AG10803 (cell line): ENCODE measurements around the gene C4orf46.
A peak's percentile ranks its signal among the peaks of the same experiment; 100 is the strongest.

Experiments
- DNase-seq: peaks from one replicate; pipeline ENCODE4 v3.0.0; 2010; ENCODE audit warnings: low read depth
- H3K4me3 ChIP-seq: 2 replicates; pipeline ENCODE4 v1.5.1; 2011; ENCODE audit warnings: mild to moderate bottlenecking, low read length, control low read depth
- TF ChIP-seq, protein P1 (sequence below): conservative IDR thresholded peaks from 2 replicates; pipeline ENCODE4 v1.5.1; 2011; ENCODE audit warnings: mild to moderate bottlenecking, low read length, control low read depth, inconsistent platforms

The C4orf46 gene

DNA sequence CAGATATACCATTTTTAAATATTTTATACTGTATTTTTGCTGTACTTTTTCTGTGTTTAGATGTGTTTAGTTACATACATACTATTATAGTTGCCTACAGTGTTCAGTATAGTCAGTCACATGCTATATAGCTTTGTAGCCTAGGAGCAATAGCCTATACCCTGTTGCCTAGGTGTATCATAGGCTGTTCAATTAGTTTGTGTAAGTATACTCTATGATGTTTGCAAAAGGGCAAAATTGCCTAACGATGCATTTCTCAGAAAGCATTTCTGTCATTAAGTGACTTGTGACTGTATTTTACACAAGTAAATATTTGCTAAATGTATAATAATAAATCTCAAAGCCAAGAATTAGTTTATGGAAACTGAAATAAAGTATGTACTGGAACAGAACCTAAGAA is 9.9 kb upstream of the C4orf46 start:
- no peak for DNase-seq
- TF ChIP-seq, protein P1, sequence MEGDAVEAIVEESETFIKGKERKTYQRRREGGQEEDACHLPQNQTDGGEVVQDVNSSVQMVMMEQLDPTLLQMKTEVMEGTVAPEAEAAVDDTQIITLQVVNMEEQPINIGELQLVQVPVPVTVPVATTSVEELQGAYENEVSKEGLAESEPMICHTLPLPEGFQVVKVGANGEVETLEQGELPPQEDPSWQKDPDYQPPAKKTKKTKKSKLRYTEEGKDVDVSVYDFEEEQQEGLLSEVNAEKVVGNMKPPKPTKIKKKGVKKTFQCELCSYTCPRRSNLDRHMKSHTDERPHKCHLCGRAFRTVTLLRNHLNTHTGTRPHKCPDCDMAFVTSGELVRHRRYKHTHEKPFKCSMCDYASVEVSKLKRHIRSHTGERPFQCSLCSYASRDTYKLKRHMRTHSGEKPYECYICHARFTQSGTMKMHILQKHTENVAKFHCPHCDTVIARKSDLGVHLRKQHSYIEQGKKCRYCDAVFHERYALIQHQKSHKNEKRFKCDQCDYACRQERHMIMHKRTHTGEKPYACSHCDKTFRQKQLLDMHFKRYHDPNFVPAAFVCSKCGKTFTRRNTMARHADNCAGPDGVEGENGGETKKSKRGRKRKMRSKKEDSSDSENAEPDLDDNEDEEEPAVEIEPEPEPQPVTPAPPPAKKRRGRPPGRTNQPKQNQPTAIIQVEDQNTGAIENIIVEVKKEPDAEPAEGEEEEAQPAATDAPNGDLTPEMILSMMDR, result no peak
- no peak overlapping the region for H3K4me3 ChIP-seq

DNA sequence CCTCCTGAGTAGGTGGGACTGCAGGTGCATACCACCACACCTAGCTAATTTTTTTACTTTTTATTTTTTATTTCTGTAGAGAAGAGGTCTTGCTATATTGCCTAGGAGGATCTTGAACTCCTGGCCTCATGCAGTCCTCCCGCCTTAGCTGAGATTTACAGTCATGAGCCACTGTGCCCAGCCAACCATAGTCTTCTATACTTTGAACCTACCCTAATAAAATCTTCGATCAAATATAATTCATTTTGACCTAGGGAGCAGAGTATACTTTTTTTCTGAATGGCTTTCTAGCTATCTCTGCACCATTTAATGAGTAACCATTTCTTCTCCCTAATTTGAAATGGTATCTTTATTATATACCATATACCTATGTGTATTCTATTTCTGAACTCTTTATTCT is 7.1 kb upstream of the C4orf46 start:
- H3K4me3 ChIP-seq, result no peak overlapping the region
- no peak for DNase-seq
- TF ChIP-seq, protein P1, result no peak

DNA sequence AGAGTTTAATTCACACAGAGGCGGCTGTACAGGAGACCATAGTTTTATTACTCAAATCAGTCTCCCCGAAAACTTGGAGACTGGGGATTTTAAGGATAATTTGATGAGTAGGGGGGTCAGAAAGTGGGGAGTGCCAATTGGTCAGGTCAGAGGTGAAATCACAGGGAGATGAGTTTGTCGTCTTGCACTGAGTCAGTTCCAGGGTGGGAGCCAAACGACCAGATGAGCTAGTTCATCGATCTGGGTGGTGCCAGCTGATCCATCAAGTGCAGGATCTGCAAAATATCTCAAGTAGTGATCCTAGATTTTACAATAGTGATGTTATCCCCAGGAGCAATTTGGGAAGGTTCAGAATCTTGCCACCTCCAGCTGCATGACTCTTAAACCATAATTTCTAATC is 4.4 kb upstream of the C4orf46 start:
- no peak overlapping the region for H3K4me3 ChIP-seq
- no peak for DNase-seq
- TF ChIP-seq, protein P1, result no peak

DNA sequence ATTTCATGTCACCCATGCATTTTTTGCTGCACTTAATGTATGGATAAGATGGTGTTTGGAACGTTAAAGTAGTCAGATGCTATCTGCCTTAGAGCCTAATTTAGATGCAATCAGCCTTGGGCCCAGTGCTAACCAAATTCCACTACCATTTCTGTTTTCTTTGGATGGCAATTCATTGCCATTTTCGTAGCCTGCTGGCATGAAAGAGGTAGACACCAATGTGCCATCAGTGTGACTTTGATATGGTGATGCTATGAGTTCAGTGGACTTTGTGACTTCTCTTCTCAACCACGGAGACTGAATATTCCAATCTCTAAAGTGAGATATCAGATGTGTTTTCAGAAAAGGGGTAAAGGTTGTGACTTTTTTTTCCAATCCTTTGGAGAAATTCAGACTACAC is 1.9 kb upstream of the C4orf46 start:
- TF ChIP-seq, protein P1, result no peak
- no peak overlapping the region for H3K4me3 ChIP-seq
- DNase-seq, result no peak

DNA sequence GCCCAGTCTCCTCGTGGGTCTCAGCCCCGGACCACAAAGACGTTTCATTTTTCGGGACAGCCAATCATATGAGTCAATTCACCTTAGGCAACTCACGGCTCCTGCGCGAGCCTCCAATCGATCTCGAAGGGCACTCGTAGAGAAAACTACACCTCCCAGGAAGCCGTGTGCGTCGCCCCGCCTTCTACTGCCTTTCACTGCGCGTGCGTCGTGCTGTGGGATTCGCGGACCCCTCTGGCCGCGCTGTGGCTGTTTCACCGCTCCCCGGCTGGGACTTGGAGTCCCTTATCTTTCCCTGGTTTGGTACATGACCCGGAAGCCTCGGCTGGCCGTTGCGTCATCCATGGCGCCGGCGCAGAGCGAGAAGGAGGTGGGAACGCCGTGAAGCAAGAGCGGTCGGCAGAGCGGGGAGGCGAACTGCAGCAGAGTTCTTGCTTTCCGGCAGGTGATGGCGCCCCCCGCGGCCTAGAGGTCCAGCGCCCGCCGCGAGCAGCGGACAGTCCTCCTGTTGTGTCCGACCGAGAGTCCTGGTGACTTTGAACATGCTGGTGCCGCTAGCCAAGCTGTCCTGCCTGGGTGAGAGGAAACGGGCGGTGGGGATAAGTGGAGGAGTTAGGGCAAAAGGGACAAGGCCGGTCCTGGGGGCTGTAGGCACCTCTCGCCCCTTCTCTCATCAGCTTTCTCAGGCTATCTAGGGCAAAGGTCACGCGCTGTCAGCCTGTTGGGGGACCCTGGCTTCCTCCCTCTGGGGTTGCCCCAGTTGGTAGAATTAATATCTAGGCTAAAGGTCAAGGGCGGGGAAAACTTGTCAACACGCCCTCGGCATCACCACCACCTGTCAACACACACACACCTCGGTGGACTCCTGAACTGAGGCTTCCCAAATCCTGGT is 474 bp upstream of the C4orf46 start, which contains the start of gene ETFDH:
ETFDH (plus strand) TSS at position 382 of the 892 bp plus-strand sequence; CDS start at position 543, 161 bp downstream.
- TF ChIP-seq, protein P1, result peak; percentile 54
- H3K4me3 ChIP-seq, result peak within 1 kb of the TSS; percentile 98
- peak; percentile 99 for DNase-seq

DNA sequence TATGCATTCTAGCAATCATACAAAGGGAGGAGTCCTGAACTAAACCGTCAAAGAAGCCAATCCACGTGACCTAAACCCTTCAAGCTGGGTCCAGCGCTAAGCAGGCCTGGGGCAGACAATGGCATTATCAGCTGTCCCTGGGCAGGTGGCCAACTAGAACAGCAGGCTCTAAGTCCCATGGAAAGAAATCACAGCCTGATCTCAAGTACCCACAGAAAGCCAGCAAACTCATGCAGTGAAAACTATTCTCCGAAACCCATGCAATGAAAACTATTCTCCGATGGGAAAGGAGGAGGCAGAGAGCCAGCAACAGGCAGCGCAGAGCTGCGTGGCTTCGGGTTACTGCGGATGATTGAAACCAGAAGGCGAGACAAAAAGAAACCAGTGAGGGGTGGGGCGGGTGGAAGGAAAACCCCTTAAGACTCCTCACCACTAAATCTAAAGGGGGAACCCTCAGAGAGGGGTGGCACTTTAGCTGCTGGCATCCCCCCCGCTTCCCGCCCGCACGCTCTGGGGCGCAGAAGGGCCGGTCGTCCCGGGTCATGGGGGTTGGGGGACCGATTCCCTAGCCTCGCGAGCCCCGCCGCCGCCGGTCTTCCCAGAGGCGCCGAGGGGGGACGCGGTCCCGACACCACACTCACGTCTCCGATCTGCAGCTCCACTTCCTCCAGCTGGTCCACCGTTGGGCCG is 567 bp downstream of the C4orf46 start:
- TF ChIP-seq, protein P1, result no peak
- H3K4me3 ChIP-seq, result peak overlapping the region; percentile 98
- peak; percentile 81 for DNase-seq
